HG03565 (cell line): ENCODE results near the gene SH3D19.
"Not testable (repeated sequence)": the region's sequence is repeated elsewhere in the genome, so short reads cannot be mapped to it uniquely, and the experiment has no call there.

Source experiments
- ATAC-seq: cut with Tn5 transposase; IDR thresholded peaks from one replicate; pipeline ENCODE4 v1.9.1; 2021; ENCODE audit warnings: mild to moderate bottlenecking, moderate library complexity; ENCODE audit not compliant: unreplicated experiment

The SH3D19 gene

GRCh38 chr4:151276787-151277562, 48.4 kb downstream of the SH3D19 start, which contains the start of gene PRSS48:
Gene PRSS48 (plus strand): TSS chr4:151277161. CDS start chr4:151277173, 12 bp downstream.
- peak; percentile 48 for ATAC-seq

DNA sequence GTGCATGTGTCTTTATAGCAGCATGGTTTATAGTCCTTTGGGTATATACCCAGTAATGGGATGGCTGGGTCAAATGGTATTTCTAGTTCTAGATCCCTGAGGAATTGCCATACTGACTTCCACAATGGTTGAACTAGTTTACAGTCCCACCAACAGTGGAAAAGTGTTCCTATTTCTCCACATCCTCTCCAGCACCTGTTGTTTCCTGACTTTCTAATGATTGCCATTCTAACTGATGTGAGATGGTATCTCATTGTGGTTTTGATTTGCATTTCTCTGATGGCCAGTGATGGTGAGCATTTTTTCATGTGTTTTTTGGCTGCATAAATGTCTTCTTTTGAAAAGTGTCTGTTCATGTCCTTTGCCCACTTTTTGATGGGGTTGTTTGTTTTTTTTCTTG, 56.5 kb downstream of the SH3D19 start:
- ATAC-seq = not testable (repeated sequence)

DNA sequence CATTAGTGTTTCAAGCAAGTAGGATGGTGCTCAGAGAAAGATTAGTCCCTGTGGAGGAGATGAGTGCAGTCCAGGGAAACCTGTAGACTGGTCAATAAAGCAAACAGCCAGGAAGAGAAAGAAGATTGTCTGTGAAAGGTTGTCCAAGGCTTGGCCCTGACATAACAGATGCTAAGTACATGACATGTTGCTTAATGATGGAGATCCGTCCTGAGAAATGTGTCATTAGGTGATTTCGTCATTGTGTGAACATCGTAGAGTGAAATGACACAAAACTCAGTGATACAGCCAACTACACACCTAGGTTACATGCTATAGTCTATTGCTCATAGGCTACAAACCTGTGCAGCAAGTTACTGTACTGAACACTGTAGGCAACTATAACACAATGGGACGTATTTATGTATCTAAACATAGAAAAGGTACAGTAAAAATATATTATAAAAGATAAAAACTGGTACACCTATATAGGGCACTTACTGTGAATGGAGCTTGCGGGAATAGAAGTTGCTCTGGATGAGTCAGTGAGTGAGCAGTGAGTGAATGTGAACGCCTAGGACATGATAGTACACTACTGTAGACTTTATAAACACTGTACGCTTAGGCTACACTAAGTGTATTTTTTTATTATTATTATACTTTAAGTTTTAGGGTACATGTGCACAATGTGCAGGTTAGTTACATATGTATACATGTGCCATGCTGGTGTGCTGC, 57.4 kb downstream of the SH3D19 start:
- no peak for ATAC-seq

- no peak for ATAC-seq
Observed at GRCh38 chr4:151267104-151267503, 58.3 kb downstream of the SH3D19 start.

DNA sequence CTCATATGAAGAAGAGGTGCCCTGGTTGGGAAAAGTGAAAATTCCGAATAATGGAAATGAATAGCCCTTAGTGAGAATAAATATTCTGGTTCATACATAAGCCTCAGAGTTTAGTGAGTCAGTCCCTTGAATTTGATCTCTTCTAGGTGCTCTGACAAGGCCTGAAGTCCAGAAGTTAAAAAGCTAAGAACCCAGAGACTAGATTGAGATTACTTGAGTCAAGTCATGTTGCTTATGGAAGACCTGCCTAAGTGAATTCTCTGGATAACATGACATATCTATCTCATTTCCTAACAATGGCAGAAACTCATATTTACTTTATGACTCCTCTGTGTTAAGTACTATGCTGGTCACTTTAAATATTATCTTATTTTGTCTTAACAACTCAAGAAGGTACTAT, 58.9 kb downstream of the SH3D19 start:
- ATAC-seq = no peak

GRCh38 chr4:151263455-151263854, 62.0 kb downstream of the SH3D19 start:
- ATAC-seq = no peak

GRCh38 chr4:151260526-151260925, 64.9 kb downstream of the SH3D19 start:
- no peak for ATAC-seq

GRCh38 chr4:151259752-151260151, 65.7 kb downstream of the SH3D19 start:
- no peak for ATAC-seq

DNA sequence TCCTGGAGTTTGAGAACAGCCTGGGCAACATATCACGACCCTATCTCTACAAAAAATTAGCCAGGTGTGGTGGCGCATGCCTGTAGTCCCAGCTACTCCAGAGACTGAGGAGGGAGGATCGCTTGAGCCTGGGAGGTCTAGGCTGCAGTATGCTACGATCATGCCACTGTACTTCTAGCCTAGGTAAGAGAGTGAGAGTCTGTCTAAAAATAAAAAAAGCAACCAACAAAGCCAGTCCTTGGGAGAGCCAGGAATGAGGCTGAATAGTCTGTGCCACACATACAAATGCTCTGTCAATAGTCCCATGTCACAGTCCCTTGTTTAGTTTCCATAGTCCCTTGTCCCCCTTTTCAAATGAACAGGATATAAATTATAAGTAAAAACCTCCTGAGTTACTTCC, 67.7 kb downstream of the SH3D19 start:
- ATAC-seq = no peak

DNA sequence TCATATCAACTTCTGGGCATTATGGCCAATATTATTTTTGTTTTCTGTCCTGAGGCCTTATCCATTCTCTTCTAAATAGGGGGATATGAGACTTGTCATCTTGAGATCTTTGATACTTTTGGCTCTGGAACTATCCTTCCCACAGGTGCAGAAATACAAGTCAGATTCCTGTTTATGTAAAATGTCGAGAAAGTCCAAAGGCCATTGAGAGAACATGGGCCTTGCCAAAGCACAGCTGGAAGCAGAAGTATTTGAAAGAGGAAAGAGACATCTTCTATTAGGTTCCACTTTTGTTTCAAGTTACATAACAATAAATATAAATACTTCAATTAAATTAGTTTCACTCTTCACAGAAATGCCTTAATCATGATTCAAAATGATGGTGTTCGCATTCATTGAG, 69.3 kb downstream of the SH3D19 start:
- no peak for ATAC-seq

DNA sequence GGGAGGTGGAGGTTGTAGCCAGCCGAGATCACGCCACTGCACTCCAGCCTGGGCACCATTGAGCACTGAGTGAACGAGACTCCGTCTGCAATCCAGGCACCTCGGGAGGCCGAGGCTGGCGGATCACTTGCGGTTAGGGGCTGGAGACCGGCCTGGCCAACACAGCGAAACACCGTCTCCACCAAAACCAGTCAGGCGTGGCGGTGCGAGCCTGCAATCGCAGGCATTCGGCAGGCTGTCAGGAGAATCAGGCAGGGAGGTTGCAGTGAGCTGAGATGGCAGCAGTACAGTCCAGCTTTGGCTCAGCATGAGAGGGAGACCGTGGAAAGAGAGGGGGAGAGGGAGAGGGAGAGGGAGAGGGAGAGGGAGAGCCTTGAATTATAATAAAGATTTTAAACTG, 69.7 kb downstream of the SH3D19 start:
- not testable (repeated sequence) for ATAC-seq

DNA sequence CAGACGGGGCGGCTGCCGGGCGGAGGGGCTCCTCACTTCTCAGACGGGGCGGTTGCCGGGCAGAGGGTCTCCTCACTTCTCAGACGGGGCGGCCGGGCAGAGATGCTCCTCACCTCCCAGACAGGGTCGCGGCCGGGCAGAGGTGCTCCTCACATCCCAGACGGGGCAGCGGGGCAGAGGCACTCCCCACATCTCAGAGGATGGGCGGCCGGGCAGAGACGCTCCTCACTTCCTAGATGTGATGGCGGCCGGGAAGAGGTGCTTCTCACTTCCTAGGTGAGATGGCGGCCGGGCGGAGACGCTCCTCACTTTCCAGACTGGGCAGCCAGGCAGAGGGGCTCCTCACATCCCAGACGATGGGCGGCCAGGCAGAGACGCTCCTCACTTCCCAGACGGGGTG, 70.2 kb downstream of the SH3D19 start:
- ATAC-seq = not testable (repeated sequence)

GRCh38 chr4:151251603-151252304, 73.7 kb downstream of the SH3D19 start:
- ATAC-seq = no peak

DNA sequence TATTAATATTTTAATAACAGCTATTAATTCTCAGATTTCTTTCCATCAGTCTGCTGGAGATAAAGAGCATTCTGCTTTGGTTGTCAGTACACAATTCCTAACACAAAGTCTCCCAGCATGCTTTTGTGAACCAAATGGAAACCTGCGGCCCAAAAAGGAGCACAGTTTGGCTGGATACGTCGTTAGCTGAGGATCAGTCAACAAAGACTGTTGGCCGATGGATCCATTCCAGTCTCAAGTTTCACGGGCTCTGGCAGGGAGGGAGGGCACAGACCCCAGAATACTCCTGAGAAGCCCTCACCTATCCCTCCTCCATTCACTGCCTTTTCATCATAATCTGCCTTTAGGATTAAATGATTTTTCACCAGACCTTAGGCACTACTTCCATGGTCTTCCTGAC, 74.7 kb downstream of the SH3D19 start:
- no peak for ATAC-seq

DNA sequence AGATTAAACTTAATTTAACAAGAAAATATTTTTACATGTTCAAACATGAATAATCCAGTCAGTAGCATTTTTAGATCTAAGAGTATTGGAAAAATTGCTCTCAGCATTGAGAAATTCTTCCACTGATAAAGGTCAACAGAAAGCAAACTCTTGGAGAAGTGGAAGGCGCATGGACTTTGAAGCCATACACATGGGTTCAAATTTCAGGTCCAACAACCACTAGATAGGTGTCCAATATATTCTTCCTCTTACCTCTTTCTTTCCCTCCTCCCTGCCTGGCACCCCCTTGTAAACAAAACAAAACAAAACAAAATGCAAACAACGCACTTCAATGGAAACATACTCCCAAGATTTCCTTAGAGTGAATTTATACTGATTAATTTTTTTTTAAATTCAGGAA, 76.9 kb downstream of the SH3D19 start:
- ATAC-seq = no peak

DNA sequence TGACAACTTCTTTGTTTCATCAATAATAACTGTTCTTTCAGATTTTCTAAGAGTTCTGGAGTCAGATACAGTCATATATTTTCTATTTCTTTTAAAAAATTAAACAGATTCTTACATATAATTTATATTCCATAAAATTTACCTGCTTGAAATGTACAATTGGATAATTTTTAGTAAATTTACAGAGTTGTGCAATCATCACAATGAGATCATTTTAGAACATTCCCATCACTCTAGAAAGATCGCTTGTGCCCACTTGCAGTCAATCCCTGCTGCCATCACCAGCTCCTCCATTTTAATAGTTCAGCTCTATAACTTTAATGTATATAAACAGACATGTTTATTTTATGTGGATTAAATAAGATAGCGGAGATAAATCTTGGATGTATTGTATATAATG, 78.0 kb downstream of the SH3D19 start:
- ATAC-seq = no peak

DNA sequence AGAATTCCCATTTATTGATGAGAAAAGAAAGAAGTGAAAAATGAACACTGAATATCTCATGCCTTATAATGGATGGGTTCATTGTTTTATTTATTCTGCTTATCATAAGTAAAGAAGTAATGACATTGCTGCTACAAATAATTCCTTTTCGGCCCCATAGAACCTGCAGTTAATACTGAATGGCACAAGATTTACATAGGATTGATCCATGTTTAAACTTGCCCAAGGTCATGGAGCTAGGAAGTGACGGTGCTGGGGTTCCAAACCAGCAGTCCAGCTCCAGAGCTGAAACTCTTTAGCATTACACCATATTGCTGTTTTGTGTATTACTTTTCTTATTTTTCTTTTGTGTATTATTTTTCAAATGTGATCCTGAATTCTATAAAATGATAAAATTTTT, 78.7 kb downstream of the SH3D19 start:
- no peak for ATAC-seq

GRCh38 chr4:151242305-151242704, 83.1 kb downstream of the SH3D19 start:
- no peak for ATAC-seq

- ATAC-seq = no peak
Observed at GRCh38 chr4:151239608-151240007, 85.8 kb downstream of the SH3D19 start.

- ATAC-seq = no peak
Observed at GRCh38 chr4:151238477-151238876, 86.9 kb downstream of the SH3D19 start.

- no peak for ATAC-seq
Observed at GRCh38 chr4:151236036-151236435, 89.4 kb downstream of the SH3D19 start.

DNA sequence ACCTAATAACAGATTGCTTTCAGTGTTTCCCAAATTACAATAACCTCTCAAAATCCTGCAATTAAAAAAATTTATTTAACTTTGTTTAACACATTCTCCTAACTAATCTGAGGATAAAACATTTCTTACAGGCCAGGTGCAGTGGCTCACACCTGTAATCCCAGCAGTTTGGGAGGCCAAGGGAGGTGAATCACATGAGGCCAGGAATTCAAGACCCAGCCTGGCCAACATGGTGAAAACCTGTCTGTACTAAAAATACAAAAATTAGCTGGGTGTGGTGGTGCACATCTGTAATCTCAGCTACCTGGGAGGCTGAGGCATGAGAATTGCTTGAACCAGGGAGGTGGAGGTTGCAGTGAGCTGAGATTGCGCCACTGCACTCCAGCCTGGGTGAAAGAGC, 90.0 kb downstream of the SH3D19 start:
- ATAC-seq = not testable (repeated sequence)
